KMS-11 (cell line): ENCODE measurements around the gene GNA12.

Experiments
- H2AFZ ChIP-seq: fragments of 200-600 bp; sonication (generic); 2 replicates; pipeline ENCODE4 v1.6.1; 2016; ENCODE audit warnings: antibody characterized with exemption, mixed run types, low read depth
- H3K27ac ChIP-seq: fragments of 200-600 bp; sonication (generic); 2 replicates; pipeline ENCODE4 v1.6.1; 2016; ENCODE audit warnings: mild to moderate bottlenecking, mixed run types
- H3K27me3 ChIP-seq: fragments of 200-600 bp; sonication (generic); 2 replicates; pipeline ENCODE4 v1.6.1; 2017; ENCODE audit warnings: mild to moderate bottlenecking, low read depth, mixed run types, moderate library complexity; ENCODE audit not compliant: insufficient read depth
- H3K36me3 ChIP-seq: fragments of 200-600 bp; sonication (generic); 2 replicates; pipeline ENCODE4 v1.6.1; 2017; ENCODE audit warnings: mild to moderate bottlenecking, mixed run types; ENCODE audit not compliant: insufficient read depth
- H3K4me1 ChIP-seq: fragments of 200-600 bp; sonication (generic); 2 replicates; pipeline ENCODE4 v1.6.1; 2016; ENCODE audit warnings: mild to moderate bottlenecking, low read depth, mixed run types; ENCODE audit not compliant: poor library complexity, severe bottlenecking
- H3K4me2 ChIP-seq: fragments of 200-600 bp; sonication (generic); 2 replicates; pipeline ENCODE4 v1.7.0; 2016; ENCODE audit warnings: mild to moderate bottlenecking, mixed run types
- H3K4me3 ChIP-seq: fragments of 200-600 bp; sonication (generic); IDR thresholded peaks from 2 replicates; pipeline ENCODE4 v1.6.1; 2017; ENCODE audit warnings: low read depth, low read length, mixed read lengths; ENCODE audit not compliant: insufficient read depth
- H3K79me2 ChIP-seq: fragments of 200-600 bp; sonication (generic); 2 replicates; pipeline ENCODE4 v1.6.1; 2016; ENCODE audit warnings: low read depth, mixed run types; ENCODE audit not compliant: insufficient read depth
- H3K9ac ChIP-seq: fragments of 200-600 bp; sonication (generic); 2 replicates; pipeline ENCODE4 v1.6.1; 2016; ENCODE audit warnings: mild to moderate bottlenecking, mixed run types
- H4K20me1 ChIP-seq: fragments of 200-600 bp; sonication (generic); 2 replicates; pipeline ENCODE4 v1.6.1; 2016; ENCODE audit warnings: mild to moderate bottlenecking, mixed run types; ENCODE audit not compliant: insufficient read depth
- CTCF ChIP-seq: fragments of 200-600 bp; sonication (generic); conservative IDR thresholded peaks from 2 replicates; pipeline ENCODE4 v1.6.1; 2017; ENCODE audit warnings: low read depth, mild to moderate bottlenecking, antibody characterized with exemption, low read length, moderate library complexity, mixed read lengths

GNA12 gene

GRCh38 chr7:2713978-2714377, 130.1 kb downstream of the GNA12 start:
- H3K4me3 ChIP-seq, result no peak overlapping the region
- H4K20me1 ChIP-seq, result no peaks in the 10 kb centered on the region
- H3K27me3 ChIP-seq, result no peaks in the 10 kb centered on the region
- H3K27ac ChIP-seq, result no peak overlapping the region
- H3K4me1 ChIP-seq, result peaks cover 73% of the 10 kb centered on the region
- no peak overlapping the region for H3K4me2 ChIP-seq
- no peak overlapping the region for H2AFZ ChIP-seq
- no peaks in the 10 kb centered on the region for H3K36me3 ChIP-seq
- no peak overlapping the region for H3K9ac ChIP-seq
- TF ChIP-seq CTCF, result no peak
- 0 out of 2 replicates have a peak, but pooled peaks cover 3% of the 10 kb centered on the region for H3K79me2 ChIP-seq

- Histone ChIP-seq H3K4me1 (peaks cover 79% of the 10 kb centered on the region), H3K79me2 (0 out of 2 replicates have a peak, but pooled peaks cover 9% of the 10 kb centered on the region), H3K27me3 (no peaks in the 10 kb centered on the region), H3K27ac (no peak overlapping the region), H2AFZ (no peak overlapping the region), H3K4me3 (no peak overlapping the region), H3K36me3 (no peaks in the 10 kb centered on the region), H4K20me1 (no peaks in the 10 kb centered on the region), H3K9ac (no peak overlapping the region), H3K4me2 (no peak overlapping the region)
- TF ChIP-seq CTCF, result no peak
Measured at GRCh38 chr7:2713370-2713769, 130.7 kb downstream of the GNA12 start.

GRCh38 chr7:2711895-2712675, 132.0 kb downstream of the GNA12 start:
- no peak overlapping the region for H2AFZ ChIP-seq
- no peak overlapping the region for H3K4me3 ChIP-seq
- 0 out of 2 replicates have a peak, but pooled peaks cover 9% of the 10 kb centered on the region for H3K79me2 ChIP-seq
- no peaks in the 10 kb centered on the region for H3K27me3 ChIP-seq
- H3K27ac ChIP-seq, result peak overlapping the region; percentile 100
- no peaks in the 10 kb centered on the region for H4K20me1 ChIP-seq
- no peak for TF ChIP-seq CTCF
- peak overlapping the region; percentile 93; the same call in 1 of the 2 replicates for H3K9ac ChIP-seq
- peaks cover 79% of the 10 kb centered on the region for H3K4me1 ChIP-seq
- H3K36me3 ChIP-seq, result no peaks in the 10 kb centered on the region
- H3K4me2 ChIP-seq, result peak overlapping the region; percentile 100

GRCh38 chr7:2710901-2711551, 133.1 kb downstream of the GNA12 start:
- H3K27ac ChIP-seq, result peak overlapping the region; percentile 100
- H3K4me3 ChIP-seq, result no peak overlapping the region
- H3K27me3 ChIP-seq, result no peaks in the 10 kb centered on the region
- H3K9ac ChIP-seq, result peak overlapping the region; percentile 93
- H3K4me2 ChIP-seq, result peak overlapping the region; percentile 100
- H4K20me1 ChIP-seq, result no peaks in the 10 kb centered on the region
- no peak overlapping the region for H2AFZ ChIP-seq
- no peaks in the 10 kb centered on the region for H3K36me3 ChIP-seq
- H3K4me1 ChIP-seq, result peaks cover 69% of the 10 kb centered on the region
- H3K79me2 ChIP-seq, result 0 out of 2 replicates have a peak, but pooled peaks cover 9% of the 10 kb centered on the region
- TF ChIP-seq CTCF, result no peak
